DMS153 (cell line): ENCODE data around the gene TRIM33.

ENCODE experiments used
- DNase-seq: peaks from one replicate; lab custom pipeline; 2025; lab: John Stamatoyannopoulos, UW

Gene TRIM33

DNA sequence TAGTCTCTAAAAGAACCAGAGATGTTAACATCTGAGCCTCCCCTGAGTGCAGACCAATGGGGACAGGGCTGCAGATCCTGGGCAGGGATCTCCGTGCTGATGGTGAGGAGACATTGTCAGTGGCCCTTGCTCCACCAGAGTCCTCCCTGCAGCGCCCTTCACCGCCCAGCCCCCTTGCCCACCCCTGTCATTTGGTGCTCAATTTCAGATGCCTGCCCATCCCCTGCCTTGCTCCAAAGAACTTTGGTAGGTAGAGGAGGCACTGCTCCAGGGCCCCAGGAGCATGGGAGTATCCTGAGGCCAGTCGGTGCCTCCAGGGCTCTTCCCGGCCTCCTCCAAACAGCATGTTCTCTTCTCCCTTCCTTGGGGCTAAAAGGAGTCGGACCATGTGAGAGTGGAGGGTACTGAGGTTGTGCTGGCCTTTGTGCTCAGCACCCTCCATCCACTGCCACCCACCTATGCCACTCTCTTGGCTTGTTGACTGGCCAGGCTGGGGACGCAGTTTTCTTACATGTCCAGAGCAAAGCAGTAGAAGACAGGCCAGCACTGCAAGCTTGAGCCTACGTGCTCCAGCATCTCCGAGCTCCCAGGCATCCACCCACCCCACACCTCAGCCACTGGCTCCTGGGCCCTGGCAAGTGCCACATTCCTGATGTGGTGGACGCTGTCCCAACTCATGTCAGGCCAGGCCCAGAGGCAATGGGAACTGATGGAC is 160.1 kb downstream of the TRIM33 start:
- DNase-seq, result no peak

DNA sequence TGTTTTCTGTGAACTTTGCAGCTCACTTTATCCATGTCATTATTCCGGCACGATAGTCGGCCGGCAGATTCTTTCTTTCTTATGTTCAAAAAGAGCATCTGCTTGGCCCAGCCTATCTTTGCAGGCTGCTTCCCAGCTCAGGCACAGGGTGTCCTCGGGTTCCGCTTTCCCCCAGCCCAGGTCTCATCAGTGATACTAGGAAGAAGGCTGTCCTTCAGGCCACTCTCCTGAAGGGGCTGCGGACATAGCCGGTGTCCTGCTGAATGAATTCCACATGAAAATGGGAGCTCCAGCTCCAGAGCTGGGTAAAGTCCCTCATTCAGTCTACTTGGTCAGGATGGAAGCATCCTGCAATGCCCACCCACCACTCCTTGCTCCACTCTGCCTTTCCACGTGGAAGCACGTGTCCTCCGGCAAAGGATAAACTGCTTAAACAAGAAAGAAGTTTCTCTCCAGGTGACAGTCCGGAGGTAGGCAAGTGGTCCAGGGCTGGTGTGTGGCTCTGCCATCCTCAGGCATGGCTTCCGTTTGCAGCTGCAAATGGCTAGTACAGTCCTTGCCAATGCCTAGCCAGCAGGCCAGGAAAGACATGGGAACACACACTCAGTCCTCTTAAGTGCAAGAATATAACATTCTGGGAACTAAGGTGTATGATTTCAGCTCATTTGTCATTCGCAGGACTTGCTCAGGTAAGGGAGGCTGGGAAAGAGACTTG is 161.0 kb downstream of the TRIM33 start:
- DNase-seq, result no peak

DNA sequence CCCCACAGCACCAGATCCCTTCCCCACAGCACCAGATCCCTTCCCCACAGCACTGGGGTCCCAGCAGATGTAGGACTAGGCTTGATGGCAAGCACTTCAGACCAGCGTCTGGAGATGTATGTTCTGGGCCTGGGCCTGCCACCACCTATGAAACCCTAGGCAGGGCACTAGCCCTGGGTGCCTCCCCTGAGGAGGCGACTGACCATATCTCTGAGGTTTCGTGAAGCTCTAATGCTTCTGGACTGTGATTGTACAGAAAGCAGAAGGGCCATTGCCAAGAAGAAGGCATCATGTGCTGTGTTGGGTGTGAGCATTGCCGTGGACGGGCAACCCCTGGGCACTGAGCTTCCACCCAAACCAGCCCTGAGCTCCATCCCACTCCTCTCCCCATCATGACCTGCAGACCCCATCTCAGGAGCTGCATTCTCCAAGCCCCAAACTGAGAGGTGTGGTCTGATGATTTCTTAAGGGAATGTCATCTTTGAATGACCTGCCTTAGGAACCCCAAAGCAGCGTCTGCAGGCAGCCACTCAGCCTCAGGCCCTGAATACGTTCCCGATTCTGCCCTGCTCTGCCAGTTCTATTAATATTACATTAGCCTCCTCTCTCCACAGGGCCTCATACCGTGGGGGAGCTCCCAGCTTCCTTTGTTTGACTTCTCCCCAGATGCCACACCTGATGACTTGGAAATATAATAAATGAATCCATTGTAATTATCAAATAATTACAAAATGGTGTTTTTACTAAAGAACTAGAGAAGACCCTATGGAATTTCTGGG is 163.4 kb downstream of the TRIM33 start:
- DNase-seq, result no peak

GRCh38 chr1:114346480-114347029 is 164.4 kb downstream of the TRIM33 start:
- peak; percentile 82 for DNase-seq

- DNase-seq, result no peak
Measured at GRCh38 chr1:114345930-114346479, 165.0 kb downstream of the TRIM33 start.

- no peak for DNase-seq
Measured at GRCh38 chr1:114344656-114345055, 166.3 kb downstream of the TRIM33 start.
